ENCODE data around the gene LYRM4.
A peak's percentile ranks its signal among the peaks of the same experiment; 100 is the strongest.

The LYRM4 gene

GRCh38 chr6:5241252-5241651 lies 19.5 kb downstream of the LYRM4 start:
- DNase-seq: no peak

DNA sequence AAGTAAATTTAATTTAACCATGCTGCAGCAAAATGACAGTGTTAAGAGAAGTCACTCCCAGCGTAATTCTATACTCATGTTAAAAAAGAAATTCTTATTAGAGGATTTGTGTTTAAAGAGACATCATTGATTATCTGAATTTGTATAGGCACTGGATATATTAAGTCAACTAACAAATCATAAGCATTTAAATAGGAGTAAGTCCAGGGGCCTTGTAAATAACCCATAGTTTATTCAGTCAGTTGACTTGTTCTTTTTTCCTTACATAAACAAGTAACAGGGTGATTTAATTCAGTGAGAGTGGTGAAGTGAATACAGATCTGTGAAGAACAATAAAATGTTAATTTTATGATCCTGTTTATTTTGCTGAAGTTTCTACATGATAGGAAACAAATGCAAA lies 22.4 kb downstream of the LYRM4 start:
- DNase-seq: no peak

DNA sequence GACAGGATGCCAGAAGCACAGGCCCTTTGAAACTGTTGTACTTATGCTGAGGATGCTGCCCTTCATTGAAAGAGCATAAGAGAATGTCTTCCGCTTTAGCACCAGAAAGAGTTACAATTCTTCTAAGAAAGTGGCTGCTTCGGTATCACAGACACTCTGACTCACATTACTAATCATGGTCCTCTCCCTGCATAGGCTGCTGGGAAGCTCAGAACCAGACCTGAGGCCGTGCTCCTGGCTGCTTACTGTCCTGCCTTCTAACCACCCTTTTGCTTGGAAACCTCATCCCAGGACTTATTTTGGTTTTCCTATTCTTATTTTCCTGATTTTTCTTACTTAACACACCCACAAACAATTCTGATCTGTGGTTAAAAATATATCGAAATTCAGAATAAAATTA lies 22.9 kb downstream of the LYRM4 start:
- DNase-seq: no peak

GRCh38 chr6:5235830-5236229 lies 24.9 kb downstream of the LYRM4 start:
- no peak for DNase-seq

DNA sequence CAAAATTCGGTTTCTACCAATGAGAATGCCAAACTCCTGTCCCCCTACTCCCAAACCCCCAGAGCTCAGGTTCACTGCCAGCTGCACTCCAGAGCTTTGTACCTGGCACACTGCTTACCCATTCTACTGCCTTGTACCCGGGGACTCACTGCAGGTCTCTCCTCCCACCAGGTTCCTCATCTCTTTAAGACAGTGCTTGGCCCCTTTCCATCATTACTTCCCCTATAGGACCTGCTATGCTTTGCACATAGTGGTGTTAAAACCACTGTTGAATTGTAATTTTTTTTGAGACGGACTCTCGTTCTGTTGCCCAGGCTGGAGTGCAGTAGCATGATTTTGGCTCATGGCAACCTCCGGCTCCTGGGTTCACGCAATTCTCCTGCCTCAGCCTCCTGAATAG lies 25.9 kb downstream of the LYRM4 start:
- no peak for DNase-seq

GRCh38 chr6:5231289-5231688 lies 29.5 kb downstream of the LYRM4 start:
- no peak for DNase-seq

DNA sequence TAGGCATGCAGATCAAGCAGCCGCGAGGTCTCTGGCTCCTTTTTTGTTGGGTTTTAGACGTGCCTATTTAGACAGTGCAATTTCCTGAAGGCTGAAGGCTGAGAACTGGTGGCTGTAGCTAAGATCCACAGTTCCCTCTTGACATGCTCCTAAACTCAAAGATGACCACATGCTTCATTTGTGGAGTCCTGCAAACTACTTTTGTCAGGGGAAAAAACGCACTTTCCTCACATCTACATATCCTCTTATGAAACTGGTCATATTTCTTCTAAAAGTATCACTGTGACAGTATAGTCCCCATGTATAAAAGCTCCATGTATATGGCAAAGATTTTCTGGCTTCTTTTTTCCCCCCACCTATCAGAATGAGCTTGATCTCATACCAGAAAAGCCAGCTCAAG lies 30.7 kb downstream of the LYRM4 start:
- no peak for DNase-seq

DNA sequence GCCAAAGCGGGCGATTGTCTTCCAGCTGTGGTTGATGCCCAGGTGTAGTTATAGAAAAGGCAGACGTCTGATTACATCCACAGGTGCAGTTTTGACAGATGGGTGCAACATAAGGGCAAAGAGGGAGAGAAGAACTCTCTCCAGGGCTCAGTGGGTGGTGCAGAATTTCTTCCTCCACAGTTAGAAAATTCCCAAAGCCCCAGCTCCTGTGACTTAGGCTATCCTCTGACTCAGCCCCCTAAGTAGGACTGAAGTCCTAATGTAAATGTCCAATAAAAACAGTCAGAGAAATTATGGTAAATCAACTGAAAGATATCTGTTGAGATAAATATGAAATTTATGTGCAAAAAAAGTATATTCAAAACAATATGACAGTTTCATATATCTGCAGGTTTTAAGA lies 31.4 kb downstream of the LYRM4 start:
- DNase-seq: no peak

DNA sequence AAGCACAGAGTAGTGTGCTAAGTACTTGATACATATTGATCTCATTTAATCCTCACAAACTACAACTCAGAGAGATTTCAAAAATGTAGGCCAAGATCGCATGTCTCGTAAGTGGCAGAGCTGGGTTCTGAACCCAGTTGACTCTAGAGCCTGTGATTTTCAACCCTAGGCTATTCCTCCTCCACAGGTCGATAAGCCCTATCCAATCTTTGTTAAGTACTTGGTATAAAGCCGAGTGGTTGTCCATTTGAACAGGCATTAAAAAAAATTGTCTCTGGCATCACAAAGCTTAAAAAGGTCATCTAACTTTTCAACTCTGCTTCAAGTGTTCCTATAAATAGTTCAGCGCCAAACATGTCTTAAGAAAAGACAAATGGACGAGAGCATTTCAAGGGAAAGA lies 37.4 kb downstream of the LYRM4 start:
- no peak for DNase-seq

DNA sequence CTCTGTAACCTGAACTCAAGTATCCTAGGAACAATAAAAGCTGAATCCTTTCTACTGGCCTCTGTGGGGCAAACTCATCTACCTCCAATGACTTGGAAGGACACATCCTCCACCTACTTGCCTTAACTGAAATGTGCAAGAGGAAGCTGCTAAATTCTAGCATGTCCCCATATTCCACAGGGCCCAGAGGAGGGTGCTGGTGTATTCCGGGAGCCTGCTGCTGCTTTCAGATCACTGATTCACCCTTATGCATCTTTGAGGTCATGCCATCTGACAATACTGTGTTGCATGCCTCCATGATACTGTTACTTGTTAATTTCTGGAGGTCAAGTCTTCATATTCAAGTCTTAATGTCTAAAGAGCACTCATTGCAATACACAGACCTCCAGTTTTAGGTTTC lies 40.3 kb downstream of the LYRM4 start:
- no peak for DNase-seq

GRCh38 chr6:5219011-5219691 lies 41.6 kb downstream of the LYRM4 start:
- no peak for DNase-seq

- DNase-seq: no peak
Observed at GRCh38 chr6:5217356-5217755, 43.4 kb downstream of the LYRM4 start.

- DNase-seq: no peak
Observed at GRCh38 chr6:5215799-5216198, 45.0 kb downstream of the LYRM4 start.

- no peak for DNase-seq
Observed at GRCh38 chr6:5215159-5215558, 45.6 kb downstream of the LYRM4 start.

GRCh38 chr6:5214570-5215052 lies 46.1 kb downstream of the LYRM4 start:
- DNase-seq: no peak

DNA sequence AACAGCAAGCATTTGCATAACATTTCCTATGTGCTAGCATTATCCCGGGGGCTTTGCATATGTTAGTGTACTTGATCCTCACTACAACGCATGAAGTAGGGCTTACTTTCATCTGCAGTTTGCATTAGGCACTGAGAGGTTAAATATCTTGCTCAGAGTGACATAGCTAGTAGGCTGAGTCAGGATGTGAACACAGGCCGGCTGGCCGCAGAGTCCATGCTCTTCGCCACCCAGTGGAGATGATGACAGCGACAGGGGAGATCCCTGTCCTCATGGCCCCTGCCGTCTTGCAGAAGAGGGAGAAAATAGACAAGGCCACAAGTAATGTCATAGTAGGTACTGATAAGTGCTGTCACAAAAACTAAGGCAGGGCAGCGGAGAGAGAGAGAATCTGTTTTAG lies 46.9 kb downstream of the LYRM4 start:
- no peak for DNase-seq

- DNase-seq: no peak
Observed at GRCh38 chr6:5211492-5211891, 49.3 kb downstream of the LYRM4 start.

- no peak for DNase-seq
Observed at GRCh38 chr6:5208471-5208971, 52.2 kb downstream of the LYRM4 start.

- no peak for DNase-seq
Observed at GRCh38 chr6:5208057-5208456, 52.7 kb downstream of the LYRM4 start.

GRCh38 chr6:5206920-5207561 lies 53.7 kb downstream of the LYRM4 start:
- no peak for DNase-seq

- peak; percentile 63 to 82 for DNase-seq
Observed at GRCh38 chr6:5205877-5206850, 54.6 kb downstream of the LYRM4 start.

DNA sequence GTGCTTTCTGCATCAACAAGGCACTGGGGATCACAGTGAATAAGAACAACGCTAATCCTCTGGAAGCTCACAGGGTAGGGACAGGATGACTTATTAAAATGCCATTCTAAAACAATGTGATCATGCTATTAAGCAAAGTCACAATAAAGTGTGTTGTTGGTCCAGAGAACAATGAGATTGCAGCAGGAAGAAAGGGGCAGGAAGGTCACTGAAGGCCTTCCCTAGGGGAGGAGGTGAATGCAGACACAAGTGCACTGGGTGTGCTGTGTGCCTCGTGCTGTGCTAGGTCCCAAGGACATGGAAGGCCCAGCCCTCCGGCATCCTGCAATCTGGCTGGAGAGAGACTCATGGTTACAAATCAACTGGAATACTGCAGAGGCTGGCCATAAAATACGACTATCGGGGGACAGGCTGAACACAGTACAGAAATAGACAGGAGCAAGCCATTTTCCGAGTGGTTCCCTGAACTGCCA lies 55.7 kb downstream of the LYRM4 start:
- peak in 1 of 2 experiments; percentile 17 for DNase-seq

- no peak for DNase-seq
Observed at GRCh38 chr6:5204376-5204775, 56.4 kb downstream of the LYRM4 start.

Measured in cerebellar nuclear complex (tissue), 1 donor.